Right lobe of liver (tissue), 6 donors: ENCODE measurements around the gene EFHD2. TPM values are rescaled to one million over a fixed set of nuclear protein-coding genes. Genes with fewer than 3 reads are reported as not detected.
"Not testable (repeated sequence)": the region's sequence is repeated elsewhere in the genome, so short reads cannot be mapped to it uniquely, and the experiment has no call there.

Source experiments
- ATAC-seq, 4 donors: fragments of 200-7000 bp; cut with Tn5 transposase; one replicate each; pipeline ENCODE4 v1.9.1; 2020; ENCODE audit warnings: mild to moderate bottlenecking in 4 of 4, moderate library complexity in 4 of 4
- DNase-seq, 3 donors: peaks; one replicate each; pipeline ENCODE4 v3.0.0-alpha.2; 2020
- H3K27ac ChIP-seq, 3 donors: fragments of 200-600 bp; one replicate each; pipeline ENCODE4 v1.8.0; 2022
- H3K27me3 ChIP-seq, 2 donors: fragments of 200-600 bp; one replicate each; pipeline ENCODE4 v1.8.0; 2022
- H3K36me3 ChIP-seq, 4 donors: fragments of 200-600 bp; sonication (generic) in 1 of 4; one replicate each; pipeline versions ENCODE4 v1.5.1 to v1.8.0; 2017 to 2022; ENCODE audit warnings: control low read depth in 1 of 4
- H3K4me1 ChIP-seq, 4 donors: fragments of 200-600 bp; sonication (generic) in 1 of 4; one replicate each; pipeline versions ENCODE4 v1.5.1 to v1.8.0; 2017 to 2022; ENCODE audit warnings: control low read depth in 1 of 4
- H3K4me3 ChIP-seq, 3 donors: fragments of 200-600 bp; one replicate each; pipeline ENCODE4 v1.8.0; 2022
- H3K9me3 ChIP-seq, 4 donors: fragments of 200-600 bp; sonication (generic) in 1 of 4; one replicate each; pipeline versions ENCODE4 v1.5.1 to v1.8.0; 2017 to 2022; ENCODE audit warnings: control low read depth in 1 of 4
- CTCF ChIP-seq, 4 donors: fragments of 200-600 bp in 3 of 4; fragments of 450-650 bp in 1 of 4; IDR thresholded peaks; one replicate each; pipeline versions ENCODE4 v1.5.1 to v1.8.0; 2016 to 2022; ENCODE audit warnings: antibody characterized with exemption in 4 of 4, mild to moderate bottlenecking in 2 of 4
- POLR2A ChIP-seq: fragments of 450-650 bp; IDR thresholded peaks from one replicate; pipeline ENCODE4 v1.6.1; 2017; ENCODE audit warnings: antibody characterized with exemption, mild to moderate bottlenecking
- WGBS: methylation state at CpG from one replicate; pipeline ENCODE4 v1.1.6; 2018; ENCODE audit warnings: low coverage, low lambda C conversion rate; ENCODE audit not compliant: insufficient coverage; ENCODE audit errors: missing lambda C conversion rate; 5-methylcytosine and 5-hydroxymethylcytosine counted together
- intact Hi-C, 2 donors: fragments of 100-400 bp; cut with DNase I; formaldehyde crosslinking; loops; one replicate each; pipeline versions ENCODE4 v1.11.2 to v1.14.1; 2022
- total RNA-seq, 6 experiments: library from RNA; depleted of rRNA in 2 of 6; stranded (reverse); fragments of >200 nt in 2 of 6; fragmentation: NEBNext Ultra II Directional in 3 of 6; extraction: Animal tissue kit (Norgen Biotek cat#: 25700) in 3 of 6; gene quantifications; one replicate each; pipeline versions ENCODE4 v1.1.0 to v1.2.4, GENCODE V29; 2016 to 2023
- donor health status: DM: no; HTN: yes; CAD: no.
- donor health status: DM: no; HTN: no; CAD: no.
- donor health status: DM: no; HTN: no; CAD: no.
- donor health status: DM: no; HTN: yes; CAD: no.
- donor health status: DM: no; HTN: yes; CAD: no.

EFHD2 gene
- total RNA-seq, 6 experiments from 2014 or later: 9.9 to 19.4 (median 15.6) TPM

GRCh38 chr1:15425958-15426357 lies 16.3 kb downstream of the EFHD2 start:
- WGBS: 60% methylated on average over 1 of the region's 6 CpGs
- no peak for DNase-seq
- H3K9me3 ChIP-seq: no peaks in the 10 kb centered on the region
- TF ChIP-seq POLR2A: no peak
- no peak for TF ChIP-seq CTCF (IDR thresholded peaks at IDR 0.05)
- no peaks in the 10 kb centered on the region for H3K36me3 ChIP-seq
- no peaks in the 10 kb centered on the region for H3K27me3 ChIP-seq
- no peak for ATAC-seq
- peaks cover 0 to 28% (median under 1%) of the 10 kb centered on the region in 4 donors for H3K4me1 ChIP-seq
- intact Hi-C loops: loop anchor here in 1 of 2 donors (5.0 kb wide), 1 partner anchor 94 kb away; no protein-coding TSS in a partner anchor
- no peak overlapping the region for H3K4me3 ChIP-seq
- no peak overlapping the region for H3K27ac ChIP-seq

- no peak overlapping the region for H3K4me3 ChIP-seq
- ATAC-seq (no peak), DNase-seq (no peak)
- H3K9me3 ChIP-seq: no peaks in the 10 kb centered on the region
- intact Hi-C loops: loop anchor here in 1 of 2 donors (5.0 kb wide), 1 partner anchor 94 kb away; no protein-coding TSS in a partner anchor
- H3K27me3 ChIP-seq: no peaks in the 10 kb centered on the region
- peaks cover 0 to 23% (median 0%) of the 10 kb centered on the region in 4 donors for H3K4me1 ChIP-seq
- TF ChIP-seq CTCF (IDR thresholded peaks at IDR 0.05): no peak
- no peak for TF ChIP-seq POLR2A
- 78% methylated on average over 5 of the region's 30 CpGs for WGBS
- H3K36me3 ChIP-seq: no peaks in the 10 kb centered on the region
- no peak overlapping the region for H3K27ac ChIP-seq
Measured at GRCh38 chr1:15426492-15427279, 17.0 kb downstream of the EFHD2 start.

- Histone ChIP-seq H3K27ac (no peak overlapping the region), H3K9me3 (no peaks in the 10 kb centered on the region), H3K4me3 (no peak overlapping the region), H3K36me3 (no peaks in the 10 kb centered on the region), H3K4me1 (peaks cover 0 to 17% (median 0%) of the 10 kb centered on the region in 4 donors), H3K27me3 (no peaks in the 10 kb centered on the region)
- TF ChIP-seq CTCF (IDR thresholded peaks at IDR 0.05): no peak
- no peak for TF ChIP-seq POLR2A
- 89% methylated on average over 2 of the region's 6 CpGs for WGBS
- intact Hi-C loops: loop anchor here in 1 of 2 donors (5.0 kb wide), 1 partner anchor 95 kb away; no protein-coding TSS in a partner anchor
- DNase-seq (no peak), ATAC-seq (no peak)
Measured at GRCh38 chr1:15427280-15427666, 17.6 kb downstream of the EFHD2 start.

GRCh38 chr1:15428252-15428651 lies 18.6 kb downstream of the EFHD2 start:
- not testable (repeated sequence) for H3K9me3 ChIP-seq, ATAC-seq, DNase-seq, H3K27ac ChIP-seq, H3K4me3 ChIP-seq, H3K27me3 ChIP-seq, H3K36me3 ChIP-seq
- H3K4me1 ChIP-seq: peaks cover 0 to 15% (median 0%) of the 10 kb centered on the region in 4 donors
- WGBS: 66% methylated on average over 7 of the region's 11 CpGs
- intact Hi-C loops: loop anchor here in 1 of 2 donors (5.0 kb wide), 1 partner anchor 96 kb away; no protein-coding TSS in a partner anchor

- no peak for ATAC-seq
- no peaks in the 10 kb centered on the region for H3K36me3 ChIP-seq
- intact Hi-C loops: loop anchor here in 1 of 2 donors (5.0 kb wide), 1 partner anchor 97 kb away; no protein-coding TSS in a partner anchor
- H3K9me3 ChIP-seq: no peaks in the 10 kb centered on the region
- H3K27me3 ChIP-seq: no peaks in the 10 kb centered on the region
- peak overlapping the region in 1 of 3 donors; percentile 15 for H3K27ac ChIP-seq
- H3K4me3 ChIP-seq: no peak overlapping the region
- TF ChIP-seq POLR2A (no peak), CTCF (IDR thresholded peaks at IDR 0.05) (no peak)
- WGBS: 88% methylated on average over 3 of the region's 18 CpGs
- peaks cover 0 to 11% (median 0%) of the 10 kb centered on the region in 4 donors for H3K4me1 ChIP-seq
- peak in 1 of 3 donors; percentile 47 for DNase-seq
Measured at GRCh38 chr1:15428815-15429435, 19.2 kb downstream of the EFHD2 start.
